Central memory CD4-positive, alpha-beta T cell (primary cell): ENCODE measurements around the gene ACRV1.

ENCODE experiments used
- DNase-seq: peaks from one replicate; pipeline ENCODE4 v3.0.0; 2022

Gene ACRV1

DNA sequence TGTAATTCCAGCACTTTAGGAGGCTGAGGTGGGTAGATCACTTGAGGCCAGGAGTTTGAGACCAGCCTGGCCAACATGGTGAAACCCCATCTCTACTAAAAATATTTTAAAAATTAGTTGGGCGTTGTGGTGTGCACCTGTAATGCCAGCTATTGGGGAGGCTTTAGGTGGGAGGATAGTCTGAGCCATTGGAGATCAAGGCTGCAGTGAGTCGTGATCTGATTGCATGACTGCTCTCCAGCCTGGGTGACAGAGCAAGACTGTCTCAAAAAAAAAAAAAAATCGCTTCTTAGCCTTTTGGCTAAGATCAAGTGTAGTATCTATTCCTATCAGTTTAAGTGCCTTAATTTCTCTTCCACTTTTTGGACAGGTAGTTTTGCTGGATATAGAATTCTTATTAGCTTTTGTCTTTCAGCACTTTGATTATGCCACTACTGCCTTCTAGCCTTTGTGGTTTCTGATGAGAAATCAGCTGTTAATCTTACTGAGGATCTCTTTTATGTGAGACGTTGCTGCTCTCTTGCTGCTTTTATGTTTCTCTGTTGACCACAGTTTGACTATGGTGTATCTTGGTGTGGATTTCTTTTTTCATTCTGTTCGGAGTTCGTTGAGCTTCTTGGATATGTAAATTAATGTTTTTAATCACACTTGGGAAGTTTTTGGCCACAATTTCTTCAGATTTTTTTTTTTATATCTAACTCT lies 31.0 kb downstream of the ACRV1 start:
- DNase-seq, result peak; percentile 12

DNA sequence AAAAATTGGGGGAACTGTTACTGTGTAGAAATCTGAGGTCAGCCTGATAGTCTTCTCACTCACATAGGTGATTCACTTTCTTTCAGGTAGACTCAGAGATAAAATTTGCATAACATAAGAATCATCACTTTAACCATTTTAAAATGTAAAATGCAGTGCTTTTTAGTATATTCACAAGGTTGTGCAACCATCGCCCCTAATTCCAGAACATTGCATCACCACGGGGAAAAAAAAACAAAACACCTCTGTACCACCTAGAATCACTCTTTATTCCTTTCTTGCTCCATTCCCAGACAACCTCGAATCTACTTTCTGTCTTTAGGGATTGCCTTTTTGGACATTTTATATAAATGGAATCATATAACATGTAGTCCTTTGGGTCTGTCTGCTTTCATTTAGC lies 34.8 kb downstream of the ACRV1 start:
- DNase-seq, result no peak

DNA sequence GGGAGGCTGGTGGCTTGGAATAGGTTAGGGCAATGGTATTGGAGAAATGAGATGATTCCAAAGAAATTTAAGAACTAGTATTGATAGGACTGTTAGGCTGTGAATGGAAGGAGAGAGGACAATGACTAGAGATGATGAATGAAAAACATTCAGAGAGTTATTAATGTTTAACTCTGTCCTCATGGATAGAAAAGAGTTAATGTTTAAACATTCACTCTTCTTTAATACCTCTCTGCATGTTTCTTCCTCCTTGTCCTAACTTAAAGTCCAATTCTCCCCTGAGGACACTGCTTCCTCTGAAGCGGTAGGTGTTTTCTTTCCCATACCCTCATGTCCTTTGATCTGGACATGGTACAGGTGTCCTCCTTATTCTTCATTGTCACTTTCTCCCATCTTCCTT lies 42.3 kb downstream of the ACRV1 start:
- DNase-seq, result no peak

DNA sequence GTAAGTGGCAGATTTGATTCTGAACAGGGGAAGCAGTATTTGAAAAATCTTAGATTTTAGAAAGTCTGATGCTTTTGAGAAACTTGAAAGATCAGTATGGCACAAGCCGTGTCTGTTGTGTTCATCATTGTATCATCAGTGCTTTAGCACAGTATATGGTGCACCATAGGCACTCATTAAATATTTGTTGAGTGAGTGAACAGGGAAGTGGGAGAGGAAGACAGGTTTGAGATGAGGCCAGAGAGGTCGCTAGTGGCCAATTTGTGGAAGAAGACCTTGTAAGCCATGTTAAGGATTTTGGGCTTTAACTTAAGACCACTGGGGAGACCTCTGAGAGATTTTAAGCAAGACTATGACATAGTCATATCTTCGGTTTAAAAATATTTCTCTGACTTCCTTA lies 42.8 kb downstream of the ACRV1 start:
- no peak for DNase-seq

DNA sequence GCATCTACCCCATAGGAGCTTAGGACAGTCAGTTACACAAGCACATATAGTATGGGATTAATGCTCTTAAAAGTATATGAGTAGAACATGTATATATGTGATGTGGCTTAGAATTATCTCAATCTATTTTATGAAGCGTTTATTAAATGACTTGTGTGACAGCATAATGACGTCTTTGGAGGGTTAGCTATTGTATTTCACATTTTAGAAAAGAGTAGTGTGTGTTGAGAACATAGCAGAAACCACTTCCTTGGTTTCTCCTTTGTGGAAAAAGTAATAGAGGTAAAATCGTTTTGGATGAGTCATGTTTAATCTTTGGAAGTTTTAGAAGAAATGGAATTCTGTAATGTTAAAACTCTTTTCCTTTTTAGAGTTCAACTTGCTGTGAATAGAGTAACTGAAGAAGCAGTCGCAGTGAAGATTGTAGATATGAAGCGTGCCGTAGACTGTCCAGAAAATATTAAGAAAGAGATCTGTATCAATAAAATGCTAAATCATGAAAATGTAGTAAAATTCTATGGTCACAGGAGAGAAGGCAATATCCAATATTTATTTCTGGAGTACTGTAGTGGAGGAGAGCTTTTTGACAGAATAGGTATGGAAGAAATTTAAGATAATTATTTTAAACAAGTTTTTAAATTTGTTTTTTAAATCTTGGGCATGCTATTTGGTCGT lies 53.3 kb downstream of the ACRV1 start:
- no peak for DNase-seq

DNA sequence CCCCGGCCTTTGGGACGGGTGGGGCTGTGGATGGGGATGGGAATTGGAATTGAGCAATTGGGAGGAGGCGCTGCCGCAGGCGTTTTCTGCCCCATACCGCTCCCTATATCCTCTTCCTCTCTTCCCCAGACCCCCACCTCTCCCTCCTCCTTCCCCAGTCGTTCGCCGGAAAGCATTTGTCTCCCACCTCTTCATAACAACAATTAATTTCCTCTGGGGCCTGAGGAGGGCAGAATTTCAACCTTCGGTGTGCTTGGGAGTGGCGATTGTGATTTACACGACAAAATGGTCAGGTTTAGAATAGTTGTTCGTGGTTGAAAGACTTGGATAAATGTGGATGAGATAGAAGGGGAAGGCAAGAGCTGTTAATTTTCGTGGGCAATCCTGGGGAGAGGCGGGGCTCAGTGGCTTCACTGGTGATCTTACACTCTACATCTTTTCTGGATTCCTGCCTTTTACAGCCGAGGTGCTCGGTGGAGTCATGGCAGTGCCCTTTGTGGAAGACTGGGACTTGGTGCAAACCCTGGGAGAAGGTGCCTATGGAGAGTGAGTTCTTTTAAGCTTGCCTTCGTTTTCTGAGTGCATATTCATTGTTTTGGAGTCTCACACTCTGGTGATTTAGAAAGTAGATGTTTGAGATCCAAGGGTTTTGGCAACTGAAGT lies 54.2 kb downstream of the ACRV1 start:
- peak; percentile 36 for DNase-seq

DNA sequence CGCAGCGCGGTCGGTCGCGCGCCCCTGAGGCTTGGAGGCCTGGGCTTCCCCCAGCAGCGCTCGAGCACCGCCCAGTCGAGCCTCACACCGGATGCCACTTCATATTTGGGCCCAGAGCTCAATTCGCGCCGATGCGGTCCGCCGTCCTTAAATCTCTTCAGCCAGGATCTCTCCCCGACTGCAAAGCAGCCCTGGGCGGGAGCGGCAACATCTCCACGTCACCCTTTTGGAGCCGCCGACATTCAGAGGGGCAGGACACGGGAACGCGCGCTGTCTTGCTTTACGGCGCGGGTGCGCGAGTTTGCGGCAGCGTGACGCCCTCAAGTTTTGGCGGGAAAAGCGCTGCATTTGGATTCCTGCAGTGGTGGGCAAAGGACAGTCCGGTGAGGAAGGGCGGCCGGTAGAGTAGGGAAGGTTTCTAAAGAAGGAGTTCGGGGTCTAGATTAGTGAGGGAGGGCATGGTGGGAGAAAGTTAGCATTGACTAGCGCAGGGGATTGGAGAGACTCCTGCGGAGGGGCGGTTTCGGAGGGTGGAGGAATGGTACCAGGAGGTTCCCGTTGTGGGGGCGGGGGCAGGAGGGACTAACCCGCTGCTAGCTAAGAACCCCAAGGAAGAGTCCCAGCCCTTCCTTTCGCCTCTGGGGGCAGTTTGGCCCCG lies 54.9 kb downstream of the ACRV1 start:
- DNase-seq, result peak; percentile 81

DNA sequence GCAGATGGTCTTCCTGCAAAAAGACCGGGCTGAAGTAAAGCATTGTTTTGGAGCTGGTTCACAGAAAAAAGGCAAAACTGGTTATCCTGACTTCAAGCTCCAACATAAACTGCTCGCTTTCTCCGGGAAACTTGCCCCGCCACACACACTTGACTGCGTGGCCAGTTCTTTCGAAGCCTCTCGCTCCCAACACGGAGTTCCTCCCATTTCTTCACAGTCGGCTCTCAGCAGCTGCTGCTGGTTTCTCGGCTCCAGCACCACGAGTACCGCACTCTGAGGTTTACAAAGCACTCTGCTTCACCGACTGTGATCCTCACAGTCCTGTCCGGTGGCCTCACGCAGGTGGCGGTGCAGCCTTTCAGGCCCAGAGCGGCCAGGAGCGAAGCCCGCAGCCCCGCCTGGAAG lies 55.4 kb downstream of the ACRV1 start:
- DNase-seq, result no peak

DNA sequence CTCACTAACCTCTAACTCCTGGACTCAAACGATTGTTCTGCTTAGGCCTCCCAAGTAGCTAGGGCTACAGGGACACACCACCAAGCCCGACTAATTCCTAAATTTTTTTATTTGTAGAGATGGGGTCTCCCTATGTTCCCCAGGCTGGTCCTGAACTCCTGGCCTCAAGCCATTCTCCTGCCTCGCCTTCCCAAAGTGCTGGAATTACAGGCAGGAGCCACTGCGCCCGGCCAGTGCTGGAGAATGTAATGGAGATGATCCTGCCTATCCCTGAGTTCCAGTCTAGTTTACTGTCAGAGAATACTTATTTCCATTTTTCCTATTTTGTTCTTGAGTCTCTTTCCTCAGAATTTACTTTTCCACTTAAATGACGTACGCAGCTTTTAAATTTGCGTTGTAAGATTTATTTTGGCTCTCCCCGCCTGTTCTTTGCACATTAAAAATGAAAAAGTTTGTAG lies 55.9 kb downstream of the ACRV1 start, which contains the start of gene CHEK1:
TSS of gene CHEK1 (plus strand) at position 408 of the 458 bp plus-strand sequence. CDS start 1,606 bp downstream, outside the sequence.
- DNase-seq, result no peak

DNA sequence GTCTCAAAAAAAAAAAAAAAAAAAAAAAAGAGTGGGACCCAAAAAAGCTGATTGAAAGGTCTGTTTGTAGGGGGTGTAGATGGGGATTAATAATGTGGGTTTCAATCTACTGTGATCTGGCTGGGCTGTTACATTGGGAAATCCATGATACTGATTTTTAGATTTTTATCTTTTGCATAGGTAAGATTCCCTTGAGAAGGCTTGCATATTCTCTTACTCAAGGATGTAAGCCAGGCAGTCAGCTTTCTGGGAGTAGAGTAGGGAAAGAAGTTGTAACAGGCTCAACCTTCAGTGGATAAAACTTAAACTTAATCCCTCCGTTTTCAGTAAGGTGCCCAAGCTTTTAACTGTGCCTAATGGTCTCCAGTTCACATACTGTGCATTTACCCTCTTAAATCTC lies 57.6 kb downstream of the ACRV1 start:
- no peak for DNase-seq

DNA sequence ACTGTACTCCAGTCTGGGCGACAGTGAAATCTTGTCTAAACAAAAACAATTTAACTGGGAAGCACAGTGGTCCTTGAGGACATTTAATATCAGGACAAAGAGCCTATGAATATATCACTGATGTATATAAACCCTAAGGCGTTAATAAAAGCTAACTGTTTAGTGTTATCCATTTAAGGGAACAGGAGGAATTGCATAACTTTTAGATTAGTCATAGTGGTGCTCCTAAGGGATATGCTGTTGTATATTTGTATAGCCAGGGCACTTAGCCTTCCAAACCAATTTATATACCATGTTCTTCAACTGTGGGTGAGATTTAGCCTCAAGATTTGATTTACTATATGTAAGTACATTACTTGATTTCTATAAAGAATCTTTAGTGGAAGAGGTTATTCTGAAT lies 58.7 kb downstream of the ACRV1 start:
- DNase-seq, result no peak
